AG04449 (cell line): Measurements from ENCODE around the gene CNTN4.
"Not testable (repeated sequence)": the region's sequence is repeated elsewhere in the genome, so short reads cannot be mapped to it uniquely, and the experiment has no call there.

Experiments used
- CTCF ChIA-PET: fragments of 350-600 bp; formaldehyde crosslinking; extraction: SDS; loops from one replicate; lab custom pipeline; 2021; ENCODE audit warnings: antibody characterized with exemption; lab: Yijun Ruan, JAX
- POLR2A ChIA-PET: fragments of 400-600, 350-600 bp; formaldehyde crosslinking; extraction: SDS; loops from one replicate; lab custom pipeline; 2020; ENCODE audit warnings: antibody characterized with exemption, inconsistent platforms; lab: Yijun Ruan, JAX
- DNase-seq: peaks from one replicate; pipeline ENCODE4 v3.0.0-alpha.2; 2010; ENCODE audit warnings: low read depth, low spot score
- H3K4me3 ChIP-seq: 2 replicates; pipeline ENCODE4 v1.5.1; 2011; ENCODE audit warnings: low read depth, mild to moderate bottlenecking, control low read depth, low read length
- CTCF ChIP-seq: IDR thresholded peaks from one replicate; pipeline ENCODE4 v1.5.1; 2011; ENCODE audit warnings: mild to moderate bottlenecking, moderate library complexity, low read length, control low read depth, inconsistent platforms; ENCODE audit not compliant: insufficient read depth; ENCODE audit errors: missing control alignments

Gene CNTN4

GRCh38 chr3:2523281-2523836 lies 424.7 kb downstream of the CNTN4 start:
- no peak for DNase-seq
- TF ChIP-seq CTCF: no peak
- CTCF ChIA-PET: no interaction called here

GRCh38 chr3:2525968-2526367 lies 427.3 kb downstream of the CNTN4 start:
- no peak overlapping the region for H3K4me3 ChIP-seq
- TF ChIP-seq CTCF: no peak
- DNase-seq: no peak
- ChIA-PET CTCF (no interaction called here), POLR2A (no interaction called here)

More at GRCh38 chr3:2523281-2523836, 424.7 kb downstream of the CNTN4 start:
- POLR2A ChIA-PET: no interaction called here
- H3K4me3 ChIP-seq: no peak overlapping the region

GRCh38 chr3:2526926-2527325 lies 428.3 kb downstream of the CNTN4 start:
- DNase-seq: no peak
- no peak for TF ChIP-seq CTCF
- CTCF ChIA-PET: no interaction called here
- no peak overlapping the region for H3K4me3 ChIP-seq
- POLR2A ChIA-PET: no interaction called here

- DNase-seq: not testable (repeated sequence)
Observed at GRCh38 chr3:2527328-2527727, 428.7 kb downstream of the CNTN4 start.

GRCh38 chr3:2534767-2535166 lies 436.1 kb downstream of the CNTN4 start:
- DNase-seq, CTCF ChIA-PET, POLR2A ChIA-PET, H3K4me3 ChIP-seq: not testable (repeated sequence)

More at GRCh38 chr3:2527328-2527727, 428.7 kb downstream of the CNTN4 start:
- CTCF ChIA-PET, H3K4me3 ChIP-seq, POLR2A ChIA-PET: not testable (repeated sequence)

- H3K4me3 ChIP-seq: no peak overlapping the region
- no peak for DNase-seq
- POLR2A ChIA-PET: no interaction called here
- TF ChIP-seq CTCF: no peak
- CTCF ChIA-PET: no interaction called here
Observed at GRCh38 chr3:2535206-2535605, 436.5 kb downstream of the CNTN4 start.

GRCh38 chr3:2536575-2536974 lies 437.9 kb downstream of the CNTN4 start:
- no peak overlapping the region for H3K4me3 ChIP-seq
- POLR2A ChIA-PET: no interaction called here
- TF ChIP-seq CTCF: no peak
- DNase-seq: no peak
- CTCF ChIA-PET: no interaction called here
